ENCODE results near the gene CSF1R. TPM values are rescaled to one million over a fixed set of nuclear protein-coding genes. Genes with fewer than 3 reads are reported as not detected.

Gene CSF1R
- total RNA-seq, 3 donors from 2014 or later: 0.10 to 0.46 (median 0.26) TPM

GRCh38 chr5:150124596-150124995 lies 38.2 kb upstream of the CSF1R start:
- no peak for ATAC-seq
- H3K36me3 Mint-ChIP-seq (ENCODE audit: insufficient read depth): no peaks in the 10 kb centered on the region
- H3K9me3 Mint-ChIP-seq: no peaks in the 10 kb centered on the region
- no peak for DNase-seq
- no peak overlapping the region for H3K4me3 Mint-ChIP-seq
- no peaks in the 10 kb centered on the region for H3K4me1 Mint-ChIP-seq (ENCODE audit: low read depth)
- H3K27me3 Mint-ChIP-seq (ENCODE audit: low read depth): no peaks in the 10 kb centered on the region

GRCh38 chr5:150124111-150124557 lies 37.8 kb upstream of the CSF1R start:
- no peaks in the 10 kb centered on the region for H3K9me3 Mint-ChIP-seq
- no peaks in the 10 kb centered on the region for H3K27me3 Mint-ChIP-seq (ENCODE audit: low read depth)
- no peaks in the 10 kb centered on the region for H3K36me3 Mint-ChIP-seq (ENCODE audit: insufficient read depth)
- no peak overlapping the region for H3K4me3 Mint-ChIP-seq
- DNase-seq (no peak), ATAC-seq (no peak)
- no peaks in the 10 kb centered on the region for H3K4me1 Mint-ChIP-seq (ENCODE audit: low read depth)

- no peaks in the 10 kb centered on the region for H3K27me3 Mint-ChIP-seq (ENCODE audit: low read depth)
- H3K4me3 Mint-ChIP-seq: no peak overlapping the region
- H3K9me3 Mint-ChIP-seq: no peaks in the 10 kb centered on the region
- no peak for DNase-seq
- no peaks in the 10 kb centered on the region for H3K4me1 Mint-ChIP-seq (ENCODE audit: low read depth)
- H3K36me3 Mint-ChIP-seq (ENCODE audit: insufficient read depth): no peaks in the 10 kb centered on the region
- ATAC-seq: no peak
These were observed 37.2 kb upstream of the CSF1R start for GRCh38 chr5:150123542-150123941.

- no peak for DNase-seq
- no peak overlapping the region for H3K4me3 Mint-ChIP-seq
- H3K4me1 Mint-ChIP-seq (ENCODE audit: low read depth): no peaks in the 10 kb centered on the region
- peak in 1 of 2 donors; percentile 9 for ATAC-seq
- no peaks in the 10 kb centered on the region for H3K27me3 Mint-ChIP-seq (ENCODE audit: low read depth)
- H3K9me3 Mint-ChIP-seq: no peaks in the 10 kb centered on the region
- no peaks in the 10 kb centered on the region for H3K36me3 Mint-ChIP-seq (ENCODE audit: insufficient read depth)
These were observed 36.5 kb upstream of the CSF1R start for GRCh38 chr5:150122536-150123481.

GRCh38 chr5:150122158-150122510 lies 35.8 kb upstream of the CSF1R start:
- H3K4me1 Mint-ChIP-seq (ENCODE audit: low read depth): no peaks in the 10 kb centered on the region
- no peak for DNase-seq
- H3K27me3 Mint-ChIP-seq (ENCODE audit: low read depth): no peaks in the 10 kb centered on the region
- peak in 1 of 2 donors; percentile 27 for ATAC-seq
- H3K9me3 Mint-ChIP-seq: no peaks in the 10 kb centered on the region
- no peaks in the 10 kb centered on the region for H3K36me3 Mint-ChIP-seq (ENCODE audit: insufficient read depth)
- no peak overlapping the region for H3K4me3 Mint-ChIP-seq

GRCh38 chr5:150121448-150122157 lies 35.2 kb upstream of the CSF1R start:
- Mint-ChIP-seq H3K27me3 (ENCODE audit: low read depth) (no peaks in the 10 kb centered on the region), H3K36me3 (ENCODE audit: insufficient read depth) (no peaks in the 10 kb centered on the region), H3K4me1 (ENCODE audit: low read depth) (no peaks in the 10 kb centered on the region), H3K9me3 (no peaks in the 10 kb centered on the region), H3K4me3 (no peak overlapping the region)
- ATAC-seq (no peak), DNase-seq (no peak)

- DNase-seq (no peak), ATAC-seq (no peak)
- no peak overlapping the region for H3K4me3 Mint-ChIP-seq
- no peaks in the 10 kb centered on the region for H3K27me3 Mint-ChIP-seq (ENCODE audit: low read depth)
- no peaks in the 10 kb centered on the region for H3K36me3 Mint-ChIP-seq (ENCODE audit: insufficient read depth)
- H3K9me3 Mint-ChIP-seq: no peaks in the 10 kb centered on the region
- H3K4me1 Mint-ChIP-seq (ENCODE audit: low read depth): no peaks in the 10 kb centered on the region
These were observed 34.5 kb upstream of the CSF1R start for GRCh38 chr5:150120617-150121447.

- H3K36me3 Mint-ChIP-seq (ENCODE audit: insufficient read depth): no peaks in the 10 kb centered on the region
- DNase-seq (no peak), ATAC-seq (no peak)
- H3K27me3 Mint-ChIP-seq (ENCODE audit: low read depth): no peaks in the 10 kb centered on the region
- no peaks in the 10 kb centered on the region for H3K9me3 Mint-ChIP-seq
- H3K4me1 Mint-ChIP-seq (ENCODE audit: low read depth): no peaks in the 10 kb centered on the region
- no peak overlapping the region for H3K4me3 Mint-ChIP-seq
These were observed 33.7 kb upstream of the CSF1R start for GRCh38 chr5:150120062-150120441.

- Mint-ChIP-seq H3K9me3 (no peaks in the 10 kb centered on the region), H3K27me3 (ENCODE audit: low read depth) (no peaks in the 10 kb centered on the region), H3K4me1 (ENCODE audit: low read depth) (no peaks in the 10 kb centered on the region), H3K36me3 (ENCODE audit: insufficient read depth) (no peaks in the 10 kb centered on the region), H3K4me3 (no peak overlapping the region)
- ATAC-seq (no peak), DNase-seq (no peak)
These were observed 33.2 kb upstream of the CSF1R start for GRCh38 chr5:150119421-150120061.

- no peaks in the 10 kb centered on the region for H3K36me3 Mint-ChIP-seq (ENCODE audit: insufficient read depth)
- H3K4me3 Mint-ChIP-seq: no peak overlapping the region
- DNase-seq (no peak), ATAC-seq (no peak)
- H3K4me1 Mint-ChIP-seq (ENCODE audit: low read depth): no peaks in the 10 kb centered on the region
- no peaks in the 10 kb centered on the region for H3K27me3 Mint-ChIP-seq (ENCODE audit: low read depth)
- H3K9me3 Mint-ChIP-seq: no peaks in the 10 kb centered on the region
These were observed 32.3 kb upstream of the CSF1R start for GRCh38 chr5:150118561-150119229.

- H3K4me3 Mint-ChIP-seq: no peak overlapping the region
- no peaks in the 10 kb centered on the region for H3K9me3 Mint-ChIP-seq
- DNase-seq (no peak), ATAC-seq (no peak)
- H3K4me1 Mint-ChIP-seq (ENCODE audit: low read depth): no peaks in the 10 kb centered on the region
- H3K27me3 Mint-ChIP-seq (ENCODE audit: low read depth): no peaks in the 10 kb centered on the region
- no peaks in the 10 kb centered on the region for H3K36me3 Mint-ChIP-seq (ENCODE audit: insufficient read depth)
These were observed 31.7 kb upstream of the CSF1R start for GRCh38 chr5:150117945-150118560.

- no peak for DNase-seq
- Mint-ChIP-seq H3K36me3 (ENCODE audit: insufficient read depth) (no peaks in the 10 kb centered on the region), H3K4me1 (ENCODE audit: low read depth) (no peaks in the 10 kb centered on the region), H3K27me3 (ENCODE audit: low read depth) (no peaks in the 10 kb centered on the region), H3K4me3 (no peak overlapping the region), H3K9me3 (no peaks in the 10 kb centered on the region)
- no peak for ATAC-seq
These were observed 30.5 kb upstream of the CSF1R start for GRCh38 chr5:150116667-150117400.

Data from activated T-cell treated with anti-CD3 and anti-CD28 coated beads, Interleukin-2, amount 50 U/mL, for 4 hours (primary cell).